Astrocyte (in vitro differentiated cells and primary cell): ENCODE measurements around the gene TAB3.

Experiments
- EZH2 ChIP-seq: IDR thresholded peaks from 2 replicates; pipeline ENCODE4 v1.6.1; 2012; ENCODE audit warnings: mild to moderate bottlenecking, low read length, inconsistent platforms; ENCODE audit not compliant: insufficient read depth
- TF ChIP-seq, protein P1 (sequence below): IDR thresholded peaks from 2 replicates; pipeline ENCODE4 v1.5.1; 2011; ENCODE audit warnings: low read depth, mild to moderate bottlenecking, inconsistent platforms, low read length, moderate library complexity; ENCODE audit not compliant: insufficient read depth

DNA sequence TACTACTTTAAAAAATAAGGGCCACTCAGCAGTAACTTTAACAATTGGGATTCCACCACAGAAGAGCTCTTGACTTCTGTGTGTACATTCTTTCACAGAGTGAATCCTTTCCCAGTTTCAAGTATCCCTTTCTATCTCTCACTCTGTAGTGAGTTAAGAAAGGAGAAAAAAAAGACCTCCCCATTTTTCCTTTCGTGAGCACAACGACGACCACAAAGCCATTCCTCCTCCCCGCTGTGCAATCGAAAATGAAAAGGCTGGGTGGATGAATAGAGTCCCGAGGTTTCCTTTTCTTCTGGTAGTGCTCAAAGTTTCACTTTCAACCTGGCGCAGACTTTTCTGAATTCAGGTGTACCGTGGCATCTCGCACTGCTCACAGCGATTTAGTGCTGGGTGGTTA lies 58.0 kb downstream of the TAB3 start:
- no peak for TF ChIP-seq EZH2
- TF ChIP-seq, protein P1, sequence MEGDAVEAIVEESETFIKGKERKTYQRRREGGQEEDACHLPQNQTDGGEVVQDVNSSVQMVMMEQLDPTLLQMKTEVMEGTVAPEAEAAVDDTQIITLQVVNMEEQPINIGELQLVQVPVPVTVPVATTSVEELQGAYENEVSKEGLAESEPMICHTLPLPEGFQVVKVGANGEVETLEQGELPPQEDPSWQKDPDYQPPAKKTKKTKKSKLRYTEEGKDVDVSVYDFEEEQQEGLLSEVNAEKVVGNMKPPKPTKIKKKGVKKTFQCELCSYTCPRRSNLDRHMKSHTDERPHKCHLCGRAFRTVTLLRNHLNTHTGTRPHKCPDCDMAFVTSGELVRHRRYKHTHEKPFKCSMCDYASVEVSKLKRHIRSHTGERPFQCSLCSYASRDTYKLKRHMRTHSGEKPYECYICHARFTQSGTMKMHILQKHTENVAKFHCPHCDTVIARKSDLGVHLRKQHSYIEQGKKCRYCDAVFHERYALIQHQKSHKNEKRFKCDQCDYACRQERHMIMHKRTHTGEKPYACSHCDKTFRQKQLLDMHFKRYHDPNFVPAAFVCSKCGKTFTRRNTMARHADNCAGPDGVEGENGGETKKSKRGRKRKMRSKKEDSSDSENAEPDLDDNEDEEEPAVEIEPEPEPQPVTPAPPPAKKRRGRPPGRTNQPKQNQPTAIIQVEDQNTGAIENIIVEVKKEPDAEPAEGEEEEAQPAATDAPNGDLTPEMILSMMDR, result no peak
